Kidney epithelial cell (primary cell): ENCODE results near the gene ACSM5. TPM values are rescaled to one million over a fixed set of nuclear protein-coding genes. Genes with fewer than 3 reads are reported as not detected.
A peak's percentile ranks its signal among the peaks of the same experiment; 100 is the strongest.

Experiments
- DNase-seq: peaks from one replicate; pipeline ENCODE4 v3.0.0-alpha.2; 2010; ENCODE audit warnings: low read depth
- H3K27me3 ChIP-seq: 2 replicates; pipeline ENCODE4 v1.6.0; 2011; ENCODE audit warnings: low read length; ENCODE audit not compliant: control insufficient read depth, insufficient read depth
- H3K36me3 ChIP-seq: 2 replicates; pipeline ENCODE4 v1.5.1; 2011; ENCODE audit warnings: low read length; ENCODE audit not compliant: control insufficient read depth, insufficient read depth
- H3K4me3 ChIP-seq: 2 replicates; pipeline ENCODE4 v1.5.1; 2011; ENCODE audit warnings: low read depth, mild to moderate bottlenecking, control low read depth, low read length
- total RNA-seq: library from RNA; depleted of rRNA; stranded (reverse); fragments of >200 nt; gene quantifications from 2 replicates; pipeline ENCODE4 v1.2.3, GENCODE V29; 2015
- TF ChIP-seq, protein P1 (sequence below): IDR thresholded peaks from 2 replicates; pipeline ENCODE4 v1.5.1; 2011; ENCODE audit warnings: mild to moderate bottlenecking, moderate library complexity, low read length, control low read depth, inconsistent platforms; ENCODE audit not compliant: insufficient read depth, poor library complexity, severe bottlenecking

ACSM5 gene
- total RNA-seq = not detected in 2 replicates

GRCh38 chr16:20409398-20410120, at the start of gene ACSM5:
TSS of gene ACSM5 (plus strand) at chr16:20409534. CDS start at chr16:20411485, 1,951 bp downstream.
- no peak for DNase-seq
- Histone ChIP-seq H3K27me3 (no peaks in the 10 kb centered on the region), H3K36me3 (no peaks in the 10 kb centered on the region), H3K4me3 (no peak within 1 kb of the TSS)
- TF ChIP-seq, protein P1, sequence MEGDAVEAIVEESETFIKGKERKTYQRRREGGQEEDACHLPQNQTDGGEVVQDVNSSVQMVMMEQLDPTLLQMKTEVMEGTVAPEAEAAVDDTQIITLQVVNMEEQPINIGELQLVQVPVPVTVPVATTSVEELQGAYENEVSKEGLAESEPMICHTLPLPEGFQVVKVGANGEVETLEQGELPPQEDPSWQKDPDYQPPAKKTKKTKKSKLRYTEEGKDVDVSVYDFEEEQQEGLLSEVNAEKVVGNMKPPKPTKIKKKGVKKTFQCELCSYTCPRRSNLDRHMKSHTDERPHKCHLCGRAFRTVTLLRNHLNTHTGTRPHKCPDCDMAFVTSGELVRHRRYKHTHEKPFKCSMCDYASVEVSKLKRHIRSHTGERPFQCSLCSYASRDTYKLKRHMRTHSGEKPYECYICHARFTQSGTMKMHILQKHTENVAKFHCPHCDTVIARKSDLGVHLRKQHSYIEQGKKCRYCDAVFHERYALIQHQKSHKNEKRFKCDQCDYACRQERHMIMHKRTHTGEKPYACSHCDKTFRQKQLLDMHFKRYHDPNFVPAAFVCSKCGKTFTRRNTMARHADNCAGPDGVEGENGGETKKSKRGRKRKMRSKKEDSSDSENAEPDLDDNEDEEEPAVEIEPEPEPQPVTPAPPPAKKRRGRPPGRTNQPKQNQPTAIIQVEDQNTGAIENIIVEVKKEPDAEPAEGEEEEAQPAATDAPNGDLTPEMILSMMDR = no peak

DNA sequence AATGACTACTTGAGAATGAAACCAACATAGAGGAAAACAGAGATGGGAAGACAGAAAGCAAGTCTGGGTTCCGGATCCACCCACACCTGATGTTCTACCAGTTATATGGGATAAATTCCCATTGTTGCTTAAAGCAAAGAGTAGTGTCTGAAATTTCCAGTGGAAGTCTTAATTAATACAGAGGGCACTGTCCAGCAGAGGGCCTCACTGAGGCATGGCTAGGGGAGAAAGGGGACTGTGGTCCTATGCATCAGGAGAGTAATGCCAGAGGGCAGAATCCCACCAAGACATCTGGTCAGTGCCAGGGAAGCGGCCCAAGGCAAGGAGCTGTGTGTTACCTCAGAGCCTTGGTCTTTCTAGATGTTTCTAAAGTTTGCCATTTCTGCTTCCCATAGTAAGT, 49.3 kb upstream of the ACSM5 start:
- Histone ChIP-seq H3K4me3 (no peak overlapping the region), H3K36me3 (no peaks in the 10 kb centered on the region), H3K27me3 (no peaks in the 10 kb centered on the region)
- no peak for DNase-seq
- TF ChIP-seq, protein P1 = peak; percentile 14

DNA sequence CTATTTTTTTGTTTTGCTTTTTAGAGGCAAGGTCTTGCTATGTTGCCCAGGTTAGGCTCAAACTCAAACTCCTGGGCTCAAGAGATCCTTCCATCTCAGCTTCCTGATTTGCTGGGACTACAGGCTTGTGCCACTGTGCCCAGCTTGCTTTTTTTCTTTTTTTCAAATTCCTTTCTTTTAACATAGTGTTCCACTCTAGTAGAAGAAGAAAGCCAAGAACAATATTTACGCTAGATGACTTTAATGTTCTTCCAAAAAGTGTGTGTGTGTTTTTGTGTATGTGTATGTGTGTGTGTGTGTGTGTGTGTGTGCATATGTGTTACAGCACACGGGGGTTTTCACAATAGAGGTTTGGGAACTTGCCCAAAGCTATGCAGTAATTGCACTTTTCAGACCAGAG, 46.1 kb upstream of the ACSM5 start:
- no peaks in the 10 kb centered on the region for H3K27me3 ChIP-seq
- DNase-seq = no peak
- H3K36me3 ChIP-seq = no peaks in the 10 kb centered on the region
- no peak overlapping the region for H3K4me3 ChIP-seq
- TF ChIP-seq, protein P1 = no peak

DNA sequence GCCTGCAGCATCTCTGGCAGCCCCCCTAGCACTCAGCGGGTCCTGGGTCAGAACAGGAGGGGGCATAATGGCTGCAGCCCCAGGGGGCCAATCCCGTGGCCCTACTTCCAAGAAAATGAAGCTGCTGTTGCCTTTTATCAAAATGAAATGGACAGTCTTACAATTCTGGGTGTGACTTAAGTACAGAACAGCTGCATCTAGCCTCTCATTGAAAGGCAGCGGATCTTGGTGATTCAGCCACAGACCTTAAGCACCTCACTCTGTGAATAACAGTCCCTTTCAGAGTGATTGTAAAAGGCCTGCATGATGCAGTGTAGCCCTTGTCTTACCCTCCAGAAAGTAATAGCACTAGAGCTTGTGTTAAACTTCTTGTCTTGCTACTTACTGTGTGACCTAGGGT, 45.3 kb upstream of the ACSM5 start:
- TF ChIP-seq, protein P1 = no peak
- no peak for DNase-seq
- H3K36me3 ChIP-seq = no peaks in the 10 kb centered on the region
- no peak overlapping the region for H3K4me3 ChIP-seq
- no peaks in the 10 kb centered on the region for H3K27me3 ChIP-seq

- TF ChIP-seq, protein P1 = no peak
- H3K27me3 ChIP-seq = no peaks in the 10 kb centered on the region
- no peak for DNase-seq
Observed at GRCh38 chr16:20369452-20370054, 39.8 kb upstream of the ACSM5 start.

More at GRCh38 chr16:20369452-20370054, 39.8 kb upstream of the ACSM5 start:
- no peaks in the 10 kb centered on the region for H3K36me3 ChIP-seq
- H3K4me3 ChIP-seq = no peak overlapping the region
